ENCODE data around the gene CCDC27. TPM values are rescaled to one million over a fixed set of nuclear protein-coding genes. Genes with fewer than 3 reads are reported as not detected.

CCDC27 gene
- total and polyA plus RNA-seq, 2 donors (not counting 1 experiment from before 2014, with no cell fraction given): not detected

DNA sequence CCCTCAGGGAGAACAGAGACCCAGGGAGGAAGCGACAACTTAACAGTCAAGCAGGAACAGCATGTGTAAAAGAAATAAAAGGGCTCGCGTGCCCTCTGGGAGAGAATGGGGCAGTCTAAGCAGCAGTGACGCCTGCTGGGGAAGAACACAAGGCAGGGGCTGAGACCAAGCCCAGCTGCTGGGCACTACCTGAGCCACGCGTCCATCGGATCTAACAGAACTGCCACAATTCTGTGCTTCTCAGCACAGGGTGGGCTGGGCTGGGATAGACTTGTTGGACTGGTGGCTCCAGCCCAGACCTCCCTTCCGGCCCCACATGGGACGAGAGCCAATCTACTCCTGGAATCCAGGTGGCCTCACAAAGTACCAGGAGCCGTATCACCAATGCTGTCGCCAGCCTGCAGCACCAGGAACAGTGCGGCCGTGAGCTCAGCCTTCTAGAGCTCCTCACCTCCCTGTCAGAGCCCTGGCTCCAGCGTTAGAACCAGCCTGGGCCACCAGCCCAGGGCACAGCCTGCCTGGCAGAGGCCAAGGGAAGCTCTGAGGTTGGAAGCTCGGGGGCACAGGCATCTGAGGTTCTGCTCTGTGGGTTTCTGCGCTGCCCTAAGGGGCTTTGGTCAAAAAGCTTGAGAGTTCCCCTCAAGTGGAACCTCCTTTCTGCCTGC is 36.6 kb downstream of the CCDC27 start:
- CTCF ChIA-PET: no interaction called here
- no peak for TF ChIP-seq EZH2 (IDR thresholded peaks at IDR 0.05; ENCODE audit: borderline replicate concordance, insufficient read depth, low read depth, low read length, poor library complexity, severe bottlenecking)
- TF ChIP-seq, protein P1, sequence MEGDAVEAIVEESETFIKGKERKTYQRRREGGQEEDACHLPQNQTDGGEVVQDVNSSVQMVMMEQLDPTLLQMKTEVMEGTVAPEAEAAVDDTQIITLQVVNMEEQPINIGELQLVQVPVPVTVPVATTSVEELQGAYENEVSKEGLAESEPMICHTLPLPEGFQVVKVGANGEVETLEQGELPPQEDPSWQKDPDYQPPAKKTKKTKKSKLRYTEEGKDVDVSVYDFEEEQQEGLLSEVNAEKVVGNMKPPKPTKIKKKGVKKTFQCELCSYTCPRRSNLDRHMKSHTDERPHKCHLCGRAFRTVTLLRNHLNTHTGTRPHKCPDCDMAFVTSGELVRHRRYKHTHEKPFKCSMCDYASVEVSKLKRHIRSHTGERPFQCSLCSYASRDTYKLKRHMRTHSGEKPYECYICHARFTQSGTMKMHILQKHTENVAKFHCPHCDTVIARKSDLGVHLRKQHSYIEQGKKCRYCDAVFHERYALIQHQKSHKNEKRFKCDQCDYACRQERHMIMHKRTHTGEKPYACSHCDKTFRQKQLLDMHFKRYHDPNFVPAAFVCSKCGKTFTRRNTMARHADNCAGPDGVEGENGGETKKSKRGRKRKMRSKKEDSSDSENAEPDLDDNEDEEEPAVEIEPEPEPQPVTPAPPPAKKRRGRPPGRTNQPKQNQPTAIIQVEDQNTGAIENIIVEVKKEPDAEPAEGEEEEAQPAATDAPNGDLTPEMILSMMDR (IDR thresholded peaks at IDR 0.05): no peak
- Histone ChIP-seq H3K27ac (ENCODE audit: low read length in 2 of 2) (no peak overlapping the region), H3K4me2 (replicated peaks; ENCODE audit: low read depth, low read length, poor library complexity, severe bottlenecking) (no peak overlapping the region), H3K79me2 (ENCODE audit: control insufficient read depth, insufficient read depth, low read length) (peaks cover 59% of the 10 kb centered on the region), H3K9ac (ENCODE audit: low read length) (no peak overlapping the region), H3K4me1 (ENCODE audit: control insufficient read depth in 2 of 2, insufficient read depth in 2 of 2, low read length in 2 of 2) (peaks cover 0 to 6% of the 10 kb centered on the region in 2 donors), H3K9me3 (ENCODE audit: control extremely low read depth in 1 of 3, control insufficient read depth in 2 of 3, insufficient read depth in 1 of 3, low read length in 2 of 3) (no peaks in the 10 kb centered on the region), H3K27me3 (replicated peaks in 1 of 4; ENCODE audit: control extremely low read depth in 1 of 4, control insufficient read depth in 3 of 4, insufficient read depth in 4 of 4, low read length in 3 of 4) (no peaks in the 10 kb centered on the region), H2AFZ (ENCODE audit: insufficient read depth, low read depth, low read length, poor library complexity, severe bottlenecking) (no peak overlapping the region), H4K20me1 (ENCODE audit: control insufficient read depth, insufficient read depth, low read length, poor library complexity, severe bottlenecking) (peaks cover 74% of the 10 kb centered on the region), H3K4me3 (ENCODE audit: control extremely low read depth in 1 of 5, extremely low read depth in 1 of 5, insufficient read depth in 1 of 5, low read depth in 2 of 5, low read length in 4 of 5) (no peak overlapping the region), H3K36me3 (replicated peaks in 1 of 2; ENCODE audit: control extremely low read depth in 1 of 2, control insufficient read depth in 1 of 2, extremely low read depth in 1 of 2, insufficient read depth in 2 of 2, low read length in 1 of 2) (peaks cover 0 to 51% of the 10 kb centered on the region in 2 experiments)
- Mint-ChIP-seq H3K27me3 (no peaks in the 10 kb centered on the region), H3K27ac (no peak overlapping the region), H3K9me3 (ENCODE audit: insufficient read depth) (no peaks in the 10 kb centered on the region), H3K4me3 (no peak overlapping the region), H3K4me1 (peaks cover 19% of the 10 kb centered on the region)
- ATAC-seq (ENCODE audit: low read depth) (no peak), DNase-seq (no peak)
- intact Hi-C loops (cut with micrococcal nuclease): no loop called here
- WGBS (ENCODE audit: insufficient coverage): 93% methylated on average over 16 of the region's 16 CpGs
- POLR2A ChIA-PET: no interaction called here

DNA sequence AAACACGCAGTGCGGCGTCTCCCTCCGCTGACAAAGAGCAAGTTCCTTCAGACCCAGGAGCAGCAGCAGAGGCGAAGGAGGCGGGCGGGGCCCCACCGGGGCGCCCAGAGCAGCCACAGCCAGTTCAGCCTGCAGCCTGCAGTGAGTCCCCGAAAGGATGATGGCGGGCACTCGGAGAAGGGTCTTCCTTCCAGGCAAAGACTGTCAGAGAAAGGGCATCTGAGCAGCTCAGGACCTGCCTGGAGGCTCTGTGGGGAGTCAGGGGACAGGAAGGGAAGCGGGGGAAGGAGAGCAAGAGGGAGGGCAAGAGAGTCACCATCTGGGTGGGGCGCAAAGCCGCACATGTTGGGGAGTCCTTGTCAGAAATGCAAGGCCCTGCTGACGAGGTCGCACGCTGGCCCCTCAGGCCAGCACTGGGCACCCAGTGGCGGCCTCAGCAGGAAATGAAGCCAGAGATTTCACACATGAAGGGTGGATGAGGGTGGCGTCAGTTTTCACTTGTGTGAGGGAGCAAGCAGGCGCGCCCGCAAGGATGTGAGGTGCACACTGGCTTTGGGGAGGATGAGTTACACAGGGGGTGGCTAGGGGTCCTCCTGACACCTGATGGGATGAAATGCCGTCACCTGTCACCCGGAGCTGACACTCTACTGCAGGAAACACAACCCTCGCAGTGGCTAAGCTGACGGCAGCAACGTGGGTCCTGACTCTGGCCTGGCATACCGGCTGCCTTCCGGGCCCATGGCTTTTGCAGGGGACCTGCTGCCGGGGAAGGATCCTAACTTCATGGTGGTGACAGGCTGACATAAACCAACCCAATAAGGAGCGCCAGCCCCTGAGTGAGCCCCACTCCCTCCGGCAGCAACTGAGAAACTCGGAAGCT is 37.4 kb downstream of the CCDC27 start:
- H3K4me2 ChIP-seq (replicated peaks; ENCODE audit: low read depth, low read length, poor library complexity, severe bottlenecking): no peak overlapping the region
- ATAC-seq (ENCODE audit: low read depth) (no peak), DNase-seq (no peak)
- H3K9me3 Mint-ChIP-seq (ENCODE audit: insufficient read depth): no peaks in the 10 kb centered on the region
- peaks cover 22% of the 10 kb centered on the region for H3K4me1 Mint-ChIP-seq
- intact Hi-C loops (cut with micrococcal nuclease): no loop called here
- no peaks in the 10 kb centered on the region for H3K27me3 ChIP-seq (replicated peaks in 1 of 4; ENCODE audit: control extremely low read depth in 1 of 4, control insufficient read depth in 3 of 4, insufficient read depth in 4 of 4, low read length in 3 of 4)
- 97% methylated on average over 31 of the region's 34 CpGs for WGBS (ENCODE audit: insufficient coverage)
- H3K9ac ChIP-seq (ENCODE audit: low read length): no peak overlapping the region
- CTCF ChIA-PET: interaction anchor here (1.4 kb wide), 1 partner anchor 12 kb away, joined by 3 read pairs; no protein-coding TSS in a partner anchor
- peaks cover 0 to 12% of the 10 kb centered on the region in 2 donors for H3K4me1 ChIP-seq (ENCODE audit: control insufficient read depth in 2 of 2, insufficient read depth in 2 of 2, low read length in 2 of 2)
- no peak overlapping the region for H3K4me3 Mint-ChIP-seq
- no peaks in the 10 kb centered on the region for H3K27me3 Mint-ChIP-seq
- no peaks in the 10 kb centered on the region for H3K9me3 ChIP-seq (ENCODE audit: control extremely low read depth in 1 of 3, control insufficient read depth in 2 of 3, insufficient read depth in 1 of 3, low read length in 2 of 3)
- POLR2A ChIA-PET: no interaction called here
- TF ChIP-seq EZH2 (IDR thresholded peaks at IDR 0.05; ENCODE audit: borderline replicate concordance, insufficient read depth, low read depth, low read length, poor library complexity, severe bottlenecking): no peak
- TF ChIP-seq, protein P1 (IDR thresholded peaks at IDR 0.05): no peak
- H3K79me2 ChIP-seq (ENCODE audit: control insufficient read depth, insufficient read depth, low read length): peaks cover 67% of the 10 kb centered on the region
- H2AFZ ChIP-seq (ENCODE audit: insufficient read depth, low read depth, low read length, poor library complexity, severe bottlenecking): no peak overlapping the region
- no peak overlapping the region for H3K27ac Mint-ChIP-seq
- H4K20me1 ChIP-seq (ENCODE audit: control insufficient read depth, insufficient read depth, low read length, poor library complexity, severe bottlenecking): peaks cover 82% of the 10 kb centered on the region
- H3K36me3 ChIP-seq (replicated peaks in 1 of 2; ENCODE audit: control extremely low read depth in 1 of 2, control insufficient read depth in 1 of 2, extremely low read depth in 1 of 2, insufficient read depth in 2 of 2, low read length in 1 of 2): peaks cover 0 to 49% of the 10 kb centered on the region in 2 experiments
- H3K4me3 ChIP-seq (ENCODE audit: control extremely low read depth in 1 of 5, extremely low read depth in 1 of 5, insufficient read depth in 1 of 5, low read depth in 2 of 5, low read length in 4 of 5): no peak overlapping the region
- no peak overlapping the region for H3K27ac ChIP-seq (ENCODE audit: low read length in 2 of 2)
